SW480 (cell line): ENCODE data around the gene DEF6.
A peak's percentile ranks its signal among the peaks of the same experiment; 100 is the strongest.
"Not testable (repeated sequence)": the region's sequence is repeated elsewhere in the genome, so short reads cannot be mapped to it uniquely, and the experiment has no call there.

Experiments used
- DNase-seq: peaks from one replicate; pipeline ENCODE4 v3.0.0-alpha.2; 2016; ENCODE audit warnings: low spot score

DEF6 gene

DNA sequence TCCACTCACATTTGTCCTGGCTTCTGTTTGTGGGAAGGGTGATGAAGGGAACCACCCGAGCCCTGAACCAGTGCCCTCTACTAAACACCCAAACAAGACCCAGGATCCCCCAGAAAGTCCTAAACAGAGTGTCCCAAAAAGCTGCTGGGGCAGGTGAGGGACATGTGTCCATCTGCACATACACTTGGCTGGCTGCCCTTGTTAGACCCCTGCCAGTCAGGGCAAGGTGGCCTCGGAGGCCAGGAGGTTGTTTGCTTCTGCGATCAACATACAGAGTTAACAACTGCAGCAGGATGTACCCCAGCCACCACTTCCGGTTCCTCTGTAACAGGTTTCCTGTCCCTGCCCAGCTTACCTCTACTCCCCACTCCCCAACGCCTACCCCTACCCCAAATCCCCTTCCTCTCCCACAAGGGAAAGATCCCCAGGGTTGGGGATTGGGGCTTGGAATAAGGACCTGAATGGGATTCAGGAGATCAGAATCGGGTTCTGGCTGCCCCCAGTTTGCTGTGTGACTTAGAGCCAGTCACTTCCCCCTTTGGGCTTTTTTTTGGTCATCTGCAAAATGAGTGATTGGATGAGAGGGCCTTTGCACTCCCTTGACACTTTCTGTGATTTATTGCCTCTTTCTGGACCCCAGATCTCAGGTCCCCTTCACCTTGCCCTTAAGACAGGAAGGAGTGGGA is 13.9 kb downstream of the DEF6 start:
- no peak for DNase-seq

DNA sequence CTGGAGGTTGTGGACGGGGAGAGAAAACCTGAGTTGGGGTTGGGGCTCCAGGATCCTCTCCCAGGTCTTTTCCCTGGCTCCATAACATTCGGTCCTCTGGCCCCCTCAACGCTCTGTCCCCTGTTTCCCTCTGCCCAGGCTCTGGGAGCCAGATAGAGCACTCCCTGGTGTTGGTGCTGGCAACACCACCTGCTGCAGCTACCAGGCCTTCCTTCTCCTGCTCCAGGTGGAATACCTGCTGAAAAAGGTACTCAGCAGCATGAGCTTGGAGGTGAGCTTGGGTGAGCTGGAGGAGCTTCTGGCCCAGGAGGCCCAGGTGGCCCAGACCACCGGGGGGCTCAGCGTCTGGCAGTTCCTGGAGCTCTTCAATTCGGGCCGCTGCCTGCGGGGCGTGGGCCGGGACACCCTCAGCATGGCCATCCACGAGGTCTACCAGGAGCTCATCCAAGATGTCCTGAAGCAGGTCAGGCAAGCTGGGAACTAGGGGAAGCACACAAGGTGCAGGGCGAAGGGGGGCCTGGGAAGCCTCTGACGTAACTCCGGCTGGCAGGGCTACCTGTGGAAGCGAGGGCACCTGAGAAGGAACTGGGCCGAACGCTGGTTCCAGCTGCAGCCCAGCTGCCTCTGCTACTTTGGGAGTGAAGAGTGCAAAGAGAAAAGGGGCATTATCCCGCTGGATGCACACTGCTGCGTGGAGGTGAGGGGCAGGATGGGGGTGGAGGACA is 14.6 kb downstream of the DEF6 start:
- no peak for DNase-seq

DNA sequence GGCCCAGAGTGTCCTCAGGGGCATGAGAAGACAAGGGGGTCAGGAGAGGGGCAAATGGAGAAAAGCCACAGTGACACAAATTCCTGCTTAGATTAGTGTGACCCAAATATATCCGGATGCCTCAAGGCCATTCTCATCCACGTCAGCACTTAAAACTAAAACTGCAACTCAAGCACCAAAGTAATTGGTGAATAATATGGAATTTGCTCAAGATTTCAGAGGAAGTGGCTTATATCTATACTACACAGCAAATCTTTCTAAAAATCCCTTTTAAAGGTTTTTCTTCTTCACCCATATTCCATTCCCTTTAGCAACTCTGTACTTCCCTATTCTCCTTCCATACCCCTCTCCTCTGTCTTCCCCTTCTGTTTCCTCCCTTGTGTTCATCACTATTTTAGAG is 15.2 kb downstream of the DEF6 start:
- DNase-seq: no peak

DNA sequence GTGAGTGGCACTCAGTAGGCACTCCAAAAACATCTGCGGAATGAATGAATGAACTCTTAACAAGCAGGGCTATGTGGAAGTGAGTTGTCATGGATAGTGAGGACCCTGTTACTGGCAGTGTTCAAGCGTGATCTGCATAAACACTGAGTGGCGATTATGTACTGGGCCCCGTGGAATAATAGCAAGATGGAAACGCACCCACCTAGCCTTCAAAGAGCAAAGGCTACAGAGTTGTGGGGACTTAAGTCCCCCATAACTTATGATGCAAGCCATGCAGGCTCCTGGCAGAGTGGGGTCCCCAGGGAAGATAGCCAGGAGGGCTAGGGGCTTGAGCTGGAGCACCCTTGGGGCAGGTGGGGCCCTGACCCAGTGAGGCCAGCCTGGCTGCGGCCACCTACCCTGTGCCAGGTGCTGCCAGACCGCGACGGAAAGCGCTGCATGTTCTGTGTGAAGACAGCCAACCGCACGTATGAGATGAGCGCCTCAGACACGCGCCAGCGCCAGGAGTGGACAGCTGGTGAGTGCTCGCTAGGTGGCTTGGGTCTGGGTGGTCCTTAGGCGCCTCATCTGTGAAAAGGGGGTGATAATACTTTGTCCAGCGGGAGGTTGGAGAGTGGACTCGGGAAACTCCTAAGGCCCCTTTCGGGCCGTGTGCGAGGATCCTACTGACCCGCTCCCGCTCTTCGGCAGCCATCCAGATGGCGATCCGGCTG is 20.0 kb downstream of the DEF6 start:
- no peak for DNase-seq

DNA sequence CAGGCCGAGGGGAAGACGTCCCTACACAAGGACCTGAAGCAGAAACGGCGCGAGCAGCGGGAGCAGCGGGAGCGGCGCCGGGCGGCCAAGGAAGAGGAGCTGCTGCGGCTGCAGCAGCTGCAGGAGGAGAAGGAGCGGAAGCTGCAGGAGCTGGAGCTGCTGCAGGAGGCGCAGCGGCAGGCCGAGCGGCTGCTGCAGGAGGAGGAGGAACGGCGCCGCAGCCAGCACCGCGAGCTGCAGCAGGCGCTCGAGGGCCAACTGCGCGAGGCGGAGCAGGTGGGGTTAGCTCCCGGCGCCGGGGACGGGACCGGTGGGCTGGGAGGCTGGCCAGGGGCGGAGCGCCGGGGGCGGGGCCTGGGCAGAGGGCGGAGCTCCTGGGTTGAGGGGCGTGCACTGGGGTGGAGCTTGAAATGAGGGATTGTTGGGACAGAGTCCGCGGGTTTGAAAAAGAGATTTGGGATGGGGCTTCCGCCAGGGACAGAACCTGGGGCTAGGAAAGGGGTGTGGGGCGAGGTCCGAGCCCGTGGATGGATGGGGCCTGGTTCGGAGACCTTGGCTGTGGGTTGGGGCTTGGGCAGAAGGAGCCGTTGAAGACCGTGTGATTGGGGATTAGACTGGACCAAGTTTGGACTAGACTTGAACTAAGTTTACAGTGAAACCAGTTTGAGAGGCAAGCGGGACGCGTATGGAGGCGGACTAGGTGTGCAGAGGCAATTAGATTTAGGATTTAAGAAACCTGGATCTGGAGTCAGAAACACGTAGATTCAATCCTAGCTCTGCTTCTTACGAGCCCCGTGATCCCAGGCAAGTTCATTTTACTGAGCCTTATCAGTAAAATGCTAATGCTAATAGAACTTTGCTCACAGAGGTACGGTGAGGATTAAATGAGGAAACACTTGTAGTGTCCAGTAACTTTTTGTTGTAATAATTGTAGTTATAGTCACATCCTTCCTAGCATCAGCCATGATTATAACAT is 20.9 kb downstream of the DEF6 start:
- DNase-seq: peak; percentile 30

DNA sequence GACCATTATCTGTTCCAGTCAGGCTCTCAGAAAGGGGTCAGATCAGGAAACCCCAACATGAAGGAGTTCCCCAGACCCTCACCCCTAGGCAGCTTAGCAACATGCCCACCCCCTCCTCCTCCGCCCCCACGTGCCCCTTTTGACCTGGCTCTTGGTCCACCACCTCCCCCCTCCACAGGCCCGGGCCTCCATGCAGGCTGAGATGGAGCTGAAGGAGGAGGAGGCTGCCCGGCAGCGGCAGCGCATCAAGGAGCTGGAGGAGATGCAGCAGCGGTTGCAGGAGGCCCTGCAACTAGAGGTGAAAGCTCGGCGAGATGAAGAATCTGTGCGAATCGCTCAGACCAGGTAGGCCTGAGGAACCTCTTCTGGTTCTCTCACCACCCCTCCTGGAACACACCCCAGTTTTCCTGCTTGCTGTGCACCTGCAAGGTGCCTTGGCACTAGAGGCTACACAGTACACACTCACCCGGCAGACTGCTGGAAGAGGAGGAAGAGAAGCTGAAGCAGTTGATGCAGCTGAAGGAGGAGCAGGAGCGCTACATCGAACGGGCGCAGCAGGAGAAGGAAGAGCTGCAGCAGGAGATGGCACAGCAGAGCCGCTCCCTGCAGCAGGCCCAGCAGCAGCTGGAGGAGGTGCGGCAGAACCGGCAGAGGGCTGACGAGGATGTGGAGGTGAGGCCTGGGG is 21.9 kb downstream of the DEF6 start:
- DNase-seq: no peak

DNA sequence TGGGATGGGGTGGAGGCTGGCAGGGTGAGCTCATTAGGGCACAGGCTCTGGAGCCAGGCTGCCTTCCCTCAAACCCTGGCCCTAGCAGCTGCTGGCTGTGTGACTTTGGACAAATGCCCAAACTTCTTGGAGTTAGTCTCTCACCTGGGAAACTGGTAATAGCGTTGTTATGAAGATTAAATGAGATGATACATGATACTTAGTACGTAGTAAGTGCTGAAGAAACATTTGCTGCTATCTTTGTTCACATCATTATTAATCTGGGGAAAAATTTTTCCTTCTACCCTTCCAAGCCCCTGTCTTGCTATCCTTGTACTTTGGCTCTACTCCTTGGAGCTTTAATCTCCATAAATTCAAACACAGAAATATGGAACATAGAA is 22.4 kb downstream of the DEF6 start:
- no peak for DNase-seq

DNA sequence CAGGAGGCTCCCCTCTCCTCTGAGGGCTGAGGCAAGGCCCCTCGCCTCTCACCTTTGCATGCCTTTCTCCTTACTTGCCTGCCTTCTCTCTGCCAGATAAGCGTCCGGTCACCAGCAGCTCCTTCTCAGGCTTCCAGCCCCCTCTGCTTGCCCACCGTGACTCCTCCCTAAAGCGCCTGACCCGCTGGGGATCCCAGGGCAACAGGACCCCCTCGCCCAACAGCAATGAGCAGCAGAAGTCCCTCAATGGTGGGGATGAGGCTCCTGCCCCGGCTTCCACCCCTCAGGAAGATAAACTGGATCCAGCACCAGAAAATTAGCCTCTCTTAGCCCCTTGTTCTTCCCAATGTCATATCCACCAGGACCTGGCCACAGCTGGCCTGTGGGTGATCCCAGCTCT is 23.5 kb downstream of the DEF6 start:
- no peak for DNase-seq

DNA sequence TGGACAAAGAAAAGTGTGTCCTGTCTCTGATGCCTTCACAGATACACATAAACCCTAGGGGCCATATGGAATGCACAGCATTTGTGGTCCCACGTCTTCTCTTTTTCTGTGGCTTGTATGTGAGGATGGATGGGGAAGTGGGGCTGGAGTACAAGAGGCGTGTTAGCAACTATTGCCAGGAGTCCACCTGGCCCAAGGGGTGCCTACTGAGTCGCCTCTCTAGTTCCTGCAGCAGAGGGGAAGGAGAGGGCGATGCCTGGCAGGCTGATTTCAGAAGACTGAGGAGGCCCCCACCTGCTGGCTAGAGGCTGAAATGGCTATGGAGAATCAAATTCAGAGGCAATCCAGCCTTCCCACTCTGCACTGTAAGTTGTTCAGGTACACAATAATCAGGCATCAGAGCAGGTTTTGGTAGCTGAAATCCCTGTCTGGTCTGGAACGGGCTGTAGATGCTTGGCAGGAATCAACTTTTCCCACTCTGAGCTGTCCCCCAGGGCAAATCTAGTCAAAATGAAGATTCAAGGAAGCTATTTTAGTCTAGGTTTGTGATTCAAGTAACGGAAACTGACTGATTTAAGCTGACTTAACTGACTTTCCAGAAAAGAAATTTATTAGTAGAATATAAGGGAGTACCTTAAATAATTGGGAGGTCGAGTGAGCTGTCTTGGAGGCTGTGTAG is 29.9 kb downstream of the DEF6 start:
- DNase-seq: peak; percentile 52

DNA sequence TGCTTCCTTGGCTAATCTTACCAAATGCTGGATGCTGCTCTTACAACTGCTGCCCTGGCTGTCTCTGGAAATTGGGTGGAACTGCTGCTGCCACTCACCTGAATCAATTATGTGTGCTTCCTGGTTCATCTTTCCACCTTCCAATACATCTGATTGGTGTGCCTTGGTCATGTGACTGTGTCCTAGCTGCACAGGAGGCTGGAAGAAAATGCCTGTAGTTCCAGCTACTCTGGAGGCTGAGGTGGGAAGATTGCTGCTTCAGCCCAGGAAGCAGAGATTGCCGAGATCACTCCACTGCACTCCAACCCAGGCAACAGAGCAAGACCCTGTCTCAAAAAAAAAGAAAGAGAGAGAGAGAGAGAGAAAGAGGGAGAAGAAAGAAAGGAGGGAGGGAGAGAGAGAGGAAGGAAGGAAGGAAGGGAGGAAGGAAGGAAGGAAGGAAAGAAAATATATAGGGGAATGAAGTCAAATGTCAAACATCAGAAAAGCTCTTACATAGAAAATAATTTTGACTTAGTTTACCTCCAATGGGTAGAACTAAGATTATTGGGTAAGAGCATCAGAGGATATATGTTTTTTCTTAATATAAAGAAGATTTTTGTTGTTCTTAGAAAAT is 30.6 kb downstream of the DEF6 start:
- DNase-seq: no peak

DNA sequence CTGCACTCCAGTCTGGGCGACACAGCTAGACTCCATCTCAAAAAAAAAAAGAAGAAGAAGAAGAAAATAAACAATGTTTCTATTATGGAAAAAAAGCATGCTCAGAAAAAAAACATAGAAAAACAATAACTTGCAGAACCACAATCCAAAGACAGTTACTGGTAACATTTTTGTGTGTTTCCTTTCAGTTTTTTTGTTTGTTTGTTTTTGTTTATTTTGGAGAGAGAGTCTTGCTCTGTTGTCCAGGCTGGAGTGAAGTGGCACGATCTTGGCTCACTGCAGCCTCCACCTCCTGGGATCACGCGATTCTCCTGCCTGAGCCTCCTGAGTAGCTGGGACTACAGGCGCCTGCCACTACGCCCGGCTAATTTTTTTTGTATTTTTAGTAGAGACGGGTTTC is 31.3 kb downstream of the DEF6 start:
- not testable (repeated sequence) for DNase-seq

DNA sequence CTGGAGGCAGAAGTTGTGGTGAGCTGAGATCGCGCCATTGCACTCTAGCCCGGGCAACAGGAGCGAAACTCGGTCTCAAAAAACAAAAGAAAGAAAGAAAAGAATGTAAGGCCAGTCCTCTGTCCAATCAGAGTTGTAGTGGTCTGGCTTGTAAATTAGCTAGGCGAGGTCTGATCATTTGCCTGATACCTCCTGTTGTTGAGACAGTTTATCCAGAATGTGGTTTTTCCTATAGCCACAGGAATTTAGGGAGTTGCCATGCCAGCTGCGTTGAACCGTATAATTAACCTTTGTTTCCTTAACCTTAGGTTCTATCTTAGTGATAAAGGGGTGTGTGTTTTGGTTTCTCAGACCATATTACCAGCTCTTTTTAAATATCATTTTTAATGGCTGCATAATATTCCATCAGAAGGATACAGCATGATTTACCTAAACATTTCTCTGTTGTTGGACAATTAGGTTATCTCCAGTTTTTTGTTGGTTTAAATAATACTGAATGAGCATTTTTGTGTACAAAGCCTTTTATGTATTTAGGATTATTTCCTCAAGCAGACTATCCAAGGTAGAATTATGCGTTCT is 33.0 kb downstream of the DEF6 start:
- peak; percentile 46 for DNase-seq

DNA sequence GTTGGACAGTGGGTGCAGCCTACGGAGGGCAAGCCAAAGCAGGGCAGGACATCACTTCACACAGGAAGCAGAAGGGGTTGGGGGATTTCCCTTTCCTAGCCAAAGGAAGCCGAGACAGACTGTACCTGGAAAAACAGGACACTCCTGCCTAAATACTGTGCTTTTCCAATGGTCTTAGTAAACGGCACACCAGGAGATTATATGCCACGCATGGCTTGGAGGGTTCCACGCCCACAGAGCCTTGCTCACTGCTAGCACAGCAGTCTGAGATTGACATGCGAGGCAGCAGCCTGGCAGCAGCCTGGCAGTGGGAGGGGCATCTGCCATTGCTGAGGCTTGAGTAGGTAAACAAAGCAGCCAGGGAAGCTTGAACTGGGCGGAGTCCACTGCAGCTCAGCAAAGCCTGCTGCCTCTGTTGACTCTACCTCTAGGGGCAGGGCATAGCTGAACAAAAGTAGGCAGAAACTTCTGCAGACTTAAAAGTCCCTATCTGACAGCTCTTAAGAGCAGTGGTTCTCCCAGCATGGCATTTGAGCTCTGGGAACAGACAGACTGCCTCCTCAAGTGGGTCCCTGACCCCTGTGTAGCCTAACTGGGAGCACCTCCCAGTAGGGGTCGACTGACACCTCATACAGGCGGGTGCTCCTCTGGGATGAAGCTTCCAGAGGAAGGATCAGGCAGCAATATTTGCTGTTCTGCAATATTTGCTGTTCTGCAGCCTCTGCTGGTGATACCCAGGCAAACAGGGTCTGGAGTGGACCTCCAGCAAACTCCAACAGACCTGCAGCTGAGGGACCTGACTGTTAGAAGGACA is 34.7 kb downstream of the DEF6 start:
- DNase-seq: peak; percentile 50

DNA sequence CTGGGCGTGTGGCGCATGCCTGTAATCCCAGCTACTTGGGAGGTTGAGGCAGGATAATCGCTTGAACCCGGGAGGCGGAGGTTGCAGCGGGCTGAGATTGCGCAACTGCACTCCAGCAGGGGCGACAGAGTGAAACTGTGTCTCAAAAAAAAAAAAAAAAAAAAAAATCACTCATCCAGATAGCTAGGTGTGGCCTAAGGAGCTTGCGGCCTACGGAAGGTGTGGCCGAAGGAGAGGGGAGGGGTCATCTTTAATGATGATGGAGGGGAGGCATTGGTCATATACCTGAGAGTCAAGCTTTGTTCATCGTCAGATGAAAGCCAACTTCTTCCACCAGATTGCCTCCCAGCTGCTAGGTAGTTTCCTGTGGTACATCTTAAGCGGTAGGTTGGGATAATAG is 43.9 kb downstream of the DEF6 start:
- DNase-seq: no peak

DNA sequence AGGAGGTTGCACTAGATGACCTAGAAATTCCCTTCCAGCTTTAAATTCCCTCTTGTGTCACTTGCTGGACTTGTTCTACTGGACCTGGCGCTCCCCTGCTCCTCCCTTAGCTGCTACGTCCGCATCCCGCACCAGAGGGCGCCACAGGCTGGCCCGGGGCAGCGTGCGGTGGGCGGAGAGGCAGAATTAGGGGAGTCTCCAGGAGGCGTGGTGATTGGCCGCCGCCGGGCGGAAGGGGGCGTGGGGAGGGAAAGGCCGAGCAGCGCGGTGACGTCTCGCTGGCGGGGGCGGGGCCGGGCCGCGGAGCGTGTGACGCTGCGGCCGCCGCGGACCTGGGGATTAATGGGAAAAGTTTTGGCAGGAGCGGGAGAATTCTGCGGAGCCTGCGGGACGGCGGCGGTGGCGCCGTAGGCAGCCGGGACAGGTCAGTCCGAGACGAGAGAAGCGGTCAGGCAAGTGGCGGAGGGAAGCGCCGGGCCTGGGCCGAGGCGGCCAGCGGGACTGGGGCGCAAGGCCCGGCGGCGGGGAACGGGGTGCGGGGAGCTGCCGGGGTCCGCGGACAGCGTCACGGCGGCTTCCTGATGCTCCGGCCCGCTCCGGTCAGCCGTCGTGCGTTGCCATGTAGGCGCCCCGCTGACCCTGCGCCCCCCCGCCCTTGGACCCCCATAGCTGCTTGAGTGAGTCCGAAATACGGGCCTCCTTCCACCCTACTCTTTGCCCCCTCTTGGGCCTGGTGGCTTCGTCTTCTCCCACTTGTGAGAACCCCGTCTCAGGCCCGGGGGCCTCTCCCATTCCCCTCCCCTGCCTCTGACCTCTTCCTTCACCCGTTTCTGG is 44.9 kb downstream of the DEF6 start, which contains the start of gene PPARD:
Gene PPARD (plus strand): TSS at position 301 of the 834 bp plus-strand sequence. CDS start 68,530 bp downstream, outside the sequence.
- peak; percentile 87 for DNase-seq

DNA sequence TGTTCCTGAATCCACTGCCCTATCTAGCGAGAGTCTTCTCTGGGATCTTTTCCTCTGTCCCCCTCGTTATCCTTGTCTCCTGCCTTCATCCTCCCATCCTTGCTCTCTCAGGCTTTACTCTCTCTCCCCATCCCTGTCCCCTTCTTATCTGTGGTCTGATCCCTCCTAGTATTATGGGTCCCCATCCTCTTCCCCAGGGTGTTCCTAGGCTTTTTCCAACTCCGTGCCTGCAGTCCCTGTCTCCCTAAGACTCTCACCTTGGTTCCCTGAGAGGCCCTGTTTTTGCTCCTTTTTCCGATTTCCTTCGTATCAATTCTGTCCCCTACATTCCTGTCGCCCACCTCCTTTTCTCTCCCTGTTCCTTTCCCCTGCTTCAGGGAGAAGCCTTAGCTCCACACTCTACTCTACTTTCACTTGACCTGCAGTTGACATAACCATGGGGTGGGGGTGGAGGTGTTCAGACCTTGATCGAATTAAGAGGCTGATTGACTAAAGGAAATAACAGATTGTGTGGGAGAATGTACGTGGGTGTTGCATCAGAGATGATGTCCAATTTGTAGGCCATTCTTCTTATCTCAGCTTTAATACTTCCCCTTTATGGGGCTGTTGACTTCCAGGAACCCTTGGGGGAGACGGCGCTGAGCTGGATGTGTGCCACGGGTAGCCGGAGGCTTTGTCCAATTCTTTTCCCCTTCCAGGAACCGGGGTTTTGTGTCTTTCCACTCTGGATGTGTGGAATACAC is 45.6 kb downstream of the DEF6 start:
- no peak for DNase-seq

DNA sequence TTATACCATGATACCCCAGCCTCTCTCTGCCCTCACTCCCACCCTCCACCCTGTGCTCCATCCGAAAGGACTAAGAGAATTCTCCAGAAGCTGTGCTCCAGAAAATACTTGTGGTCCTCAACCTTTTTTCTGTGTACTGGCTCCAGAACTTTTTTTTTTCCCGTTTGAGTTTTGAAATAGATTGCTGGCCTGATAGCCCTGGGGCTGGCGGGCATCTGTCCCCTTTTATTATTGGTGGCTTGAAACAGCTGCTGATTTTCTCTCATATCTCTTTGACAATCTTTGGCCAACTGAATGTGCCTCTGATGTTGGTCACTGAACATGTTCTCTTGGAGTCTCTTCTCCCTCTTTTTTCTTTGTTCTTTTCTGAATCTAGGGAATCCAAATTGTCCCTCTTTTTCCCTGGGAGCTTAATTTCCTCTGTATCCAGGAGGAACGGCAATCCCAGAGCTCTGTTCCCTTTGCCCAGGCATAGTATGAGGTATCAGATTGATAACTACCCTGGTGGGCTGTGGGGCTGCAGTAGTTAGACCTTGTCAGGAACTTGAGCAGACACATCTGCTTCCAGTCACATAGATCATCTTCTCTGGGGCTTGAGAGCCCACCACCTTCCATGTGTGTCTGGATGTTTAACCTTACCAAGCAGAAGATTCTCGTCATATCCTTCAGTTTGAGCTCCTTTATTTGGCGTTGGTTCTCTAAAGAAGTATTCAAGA is 46.4 kb downstream of the DEF6 start:
- DNase-seq: no peak
